WTC11 (cell line): ENCODE data around the gene CTNNA3. TPM values are rescaled to one million over a fixed set of nuclear protein-coding genes. Genes with fewer than 3 reads are reported as not detected.

Experiments used
- ATAC-seq: fragments of 200-7000 bp; cut with Tn5 transposase; 2 replicates; pipeline ENCODE4 v1.10.0; 2021; ENCODE audit warnings: mild to moderate bottlenecking, moderate library complexity
- CTCF ChIA-PET: fragments of 300-600 bp; sonication (Branson Sonifier 250); formaldehyde crosslinking; loops from one replicate; lab custom pipeline; 2021; ENCODE audit warnings: antibody characterized with exemption; lab: Charles Lee
- POLR2A ChIA-PET: fragments of 350-600 bp; sonication (Branson Sonifier 250); formaldehyde crosslinking; loops from one replicate; lab custom pipeline; 2021; ENCODE audit warnings: antibody characterized with exemption; lab: Charles Lee
- DNase-seq: peaks from one replicate; pipeline ENCODE4 v3.0.0; 2021; ENCODE audit warnings: low spot score
- H3K27ac Mint-ChIP-seq: 2 replicates; pipeline ENCODE4 v1.8.0; 2021; ENCODE audit warnings: mixed read lengths
- H3K27me3 Mint-ChIP-seq: 2 replicates; pipeline ENCODE4 v1.8.0; 2021; ENCODE audit warnings: low read depth, mild to moderate bottlenecking, moderate library complexity, mixed read lengths
- H3K36me3 Mint-ChIP-seq: 2 replicates; pipeline ENCODE4 v1.8.0; 2021; ENCODE audit warnings: mixed read lengths
- H3K4me1 Mint-ChIP-seq: 2 replicates; pipeline ENCODE4 v1.8.0; 2022; ENCODE audit warnings: mixed read lengths
- H3K4me3 Mint-ChIP-seq: 2 replicates; pipeline ENCODE4 v1.8.0; 2021; ENCODE audit warnings: mild to moderate bottlenecking, moderate library complexity, mixed read lengths
- H3K9me3 Mint-ChIP-seq: 2 replicates; pipeline ENCODE4 v1.8.0; 2021; ENCODE audit warnings: mixed read lengths
- ATF2 ChIP-seq: sonication (generic); formaldehyde crosslinking; IDR thresholded peaks from 2 replicates; pipeline ENCODE4 v1.8.1; 2022; ENCODE audit warnings: low read depth, missing genetic modification reagents, borderline replicate concordance
- CBFB ChIP-seq: sonication (generic); formaldehyde crosslinking; IDR thresholded peaks from 2 replicates; pipeline ENCODE4 v1.8.1; 2022; ENCODE audit warnings: mild to moderate bottlenecking, low read depth, missing genetic modification reagents
- CREB1 ChIP-seq: sonication (generic); formaldehyde crosslinking; IDR thresholded peaks from 2 replicates; pipeline ENCODE4 v1.8.0; 2023; ENCODE audit warnings: mild to moderate bottlenecking, missing genetic modification reagents
- IRF2 ChIP-seq: sonication (generic); formaldehyde crosslinking; IDR thresholded peaks from 2 replicates; pipeline ENCODE4 v1.8.0; 2022; ENCODE audit warnings: low read depth, missing genetic modification reagents, borderline replicate concordance
- KAT7 ChIP-seq: sonication (generic); formaldehyde crosslinking; IDR thresholded peaks from 2 replicates; pipeline ENCODE4 v1.8.1; 2023; ENCODE audit warnings: missing genetic modification reagents, mild to moderate bottlenecking, borderline replicate concordance
- MLX ChIP-seq: sonication (generic); formaldehyde crosslinking; IDR thresholded peaks from 2 replicates; pipeline ENCODE4 v1.8.1; 2023; ENCODE audit warnings: mild to moderate bottlenecking, missing genetic modification reagents, moderate library complexity
- MYBL2 ChIP-seq: sonication (generic); formaldehyde crosslinking; IDR thresholded peaks from 2 replicates; pipeline ENCODE4 v1.8.1; 2023; ENCODE audit warnings: mild to moderate bottlenecking, moderate library complexity, missing genetic modification reagents
- NR3C1 ChIP-seq: sonication (generic); formaldehyde crosslinking; conservative IDR thresholded peaks from 2 replicates; pipeline ENCODE4 v1.8.1; 2023; ENCODE audit warnings: low read depth, mild to moderate bottlenecking, missing genetic modification reagents
- OVOL2 ChIP-seq: fragments of 250-450 bp; sonication (Bioruptor Pico); IDR thresholded peaks from 2 replicates; pipeline ENCODE4 v1.9.0; 2021; ENCODE audit warnings: mild to moderate bottlenecking, borderline replicate concordance
- SOX15 ChIP-seq: fragments of 250-450 bp; sonication (Bioruptor Pico); IDR thresholded peaks from 2 replicates; pipeline ENCODE4 v1.9.0; 2021; ENCODE audit warnings: mild to moderate bottlenecking
- TEAD4 ChIP-seq: sonication (generic); formaldehyde crosslinking; IDR thresholded peaks from 2 replicates; pipeline ENCODE4 v1.8.0; 2022; ENCODE audit warnings: mild to moderate bottlenecking, missing genetic modification reagents
- ZMAT4 ChIP-seq: fragments of 250-450 bp; sonication (Bioruptor Pico); IDR thresholded peaks from 2 replicates; pipeline ENCODE4 v1.9.0; 2021; ENCODE audit warnings: mild to moderate bottlenecking
- ZNF138 ChIP-seq: sonication (generic); formaldehyde crosslinking; conservative IDR thresholded peaks from 2 replicates; pipeline ENCODE4 v1.8.1; 2022; ENCODE audit warnings: mild to moderate bottlenecking, moderate library complexity, missing genetic modification reagents
- ZNF232 ChIP-seq: sonication (generic); formaldehyde crosslinking; IDR thresholded peaks from 2 replicates; pipeline ENCODE4 v1.8.0; 2022; ENCODE audit warnings: mild to moderate bottlenecking, missing genetic modification reagents
- ZNF416 ChIP-seq: fragments of 250-450 bp; sonication (Bioruptor Pico); IDR thresholded peaks from 2 replicates; pipeline ENCODE4 v1.9.0; 2021; ENCODE audit warnings: mild to moderate bottlenecking, inconsistent platforms
- ZSCAN18 ChIP-seq: fragments of 250-450 bp; sonication (Bioruptor Pico); IDR thresholded peaks from 2 replicates; pipeline ENCODE4 v2.1.2; 2022; ENCODE audit warnings: mild to moderate bottlenecking, moderate library complexity
- total RNA-seq: library from RNA; stranded (reverse); gene quantifications from 3 replicates; pipeline ENCODE4 v1.2.3, GENCODE V29; 2021
- TF ChIP-seq, protein P1 (sequence below): fragments of 250-450 bp; sonication (Bioruptor Pico); IDR thresholded peaks from 2 replicates; pipeline ENCODE4 v1.9.0; 2021; ENCODE audit warnings: mild to moderate bottlenecking, borderline replicate concordance
- TF ChIP-seq, protein P2 (sequence below): fragments of 200-600 bp; IDR thresholded peaks from 2 replicates; pipeline ENCODE4 v1.8.0; 2022; ENCODE audit warnings: antibody characterized with exemption
- TF ChIP-seq, protein P3 (sequence below): fragments of 250-450 bp; sonication (Bioruptor Pico); IDR thresholded peaks from 2 replicates; pipeline ENCODE4 v1.8.0; 2021; ENCODE audit warnings: mild to moderate bottlenecking

Gene CTNNA3
- total RNA-seq, 1 experiment from 2014 or later = 6.1 TPM

- DNase-seq = no peak
- no peak for ATAC-seq
- ChIA-PET POLR2A (no interaction called here), CTCF (interaction anchor here (0.9 kb wide), 1 partner anchor 270 kb away, joined by 3 read pairs; no protein-coding TSS in a partner anchor)
- Mint-ChIP-seq H3K27ac (no peak overlapping the region), H3K4me1 (0 out of 2 replicates have a peak, but pooled peaks cover 2% of the 10 kb centered on the region), H3K27me3 (no peaks in the 10 kb centered on the region), H3K36me3 (no peaks in the 10 kb centered on the region), H3K4me3 (no peak overlapping the region), H3K9me3 (no peaks in the 10 kb centered on the region)
- TF ChIP-seq ZSCAN18 (CRISPR knock-in tag) (no peak), NR3C1 (CRISPR knock-in tag) (no peak), CBFB (CRISPR knock-in tag) (no peak), ZMAT4 (CRISPR knock-in tag) (no peak), ZNF232 (CRISPR knock-in tag) (no peak), MLX (CRISPR knock-in tag) (no peak), SOX15 (CRISPR knock-in tag) (no peak), ZNF416 (CRISPR knock-in tag) (no peak), KAT7 (no peak), TEAD4 (no peak), OVOL2 (CRISPR knock-in tag) (no peak), MYBL2 (no peak)
- TF ChIP-seq, protein P1, sequence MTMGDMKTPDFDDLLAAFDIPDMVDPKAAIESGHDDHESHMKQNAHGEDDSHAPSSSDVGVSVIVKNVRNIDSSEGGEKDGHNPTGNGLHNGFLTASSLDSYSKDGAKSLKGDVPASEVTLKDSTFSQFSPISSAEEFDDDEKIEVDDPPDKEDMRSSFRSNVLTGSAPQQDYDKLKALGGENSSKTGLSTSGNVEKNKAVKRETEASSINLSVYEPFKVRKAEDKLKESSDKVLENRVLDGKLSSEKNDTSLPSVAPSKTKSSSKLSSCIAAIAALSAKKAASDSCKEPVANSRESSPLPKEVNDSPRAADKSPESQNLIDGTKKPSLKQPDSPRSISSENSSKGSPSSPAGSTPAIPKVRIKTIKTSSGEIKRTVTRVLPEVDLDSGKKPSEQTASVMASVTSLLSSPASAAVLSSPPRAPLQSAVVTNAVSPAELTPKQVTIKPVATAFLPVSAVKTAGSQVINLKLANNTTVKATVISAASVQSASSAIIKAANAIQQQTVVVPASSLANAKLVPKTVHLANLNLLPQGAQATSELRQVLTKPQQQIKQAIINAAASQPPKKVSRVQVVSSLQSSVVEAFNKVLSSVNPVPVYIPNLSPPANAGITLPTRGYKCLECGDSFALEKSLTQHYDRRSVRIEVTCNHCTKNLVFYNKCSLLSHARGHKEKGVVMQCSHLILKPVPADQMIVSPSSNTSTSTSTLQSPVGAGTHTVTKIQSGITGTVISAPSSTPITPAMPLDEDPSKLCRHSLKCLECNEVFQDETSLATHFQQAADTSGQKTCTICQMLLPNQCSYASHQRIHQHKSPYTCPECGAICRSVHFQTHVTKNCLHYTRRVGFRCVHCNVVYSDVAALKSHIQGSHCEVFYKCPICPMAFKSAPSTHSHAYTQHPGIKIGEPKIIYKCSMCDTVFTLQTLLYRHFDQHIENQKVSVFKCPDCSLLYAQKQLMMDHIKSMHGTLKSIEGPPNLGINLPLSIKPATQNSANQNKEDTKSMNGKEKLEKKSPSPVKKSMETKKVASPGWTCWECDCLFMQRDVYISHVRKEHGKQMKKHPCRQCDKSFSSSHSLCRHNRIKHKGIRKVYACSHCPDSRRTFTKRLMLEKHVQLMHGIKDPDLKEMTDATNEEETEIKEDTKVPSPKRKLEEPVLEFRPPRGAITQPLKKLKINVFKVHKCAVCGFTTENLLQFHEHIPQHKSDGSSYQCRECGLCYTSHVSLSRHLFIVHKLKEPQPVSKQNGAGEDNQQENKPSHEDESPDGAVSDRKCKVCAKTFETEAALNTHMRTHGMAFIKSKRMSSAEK (CRISPR knock-in tag) = no peak
- TF ChIP-seq, protein P2, sequence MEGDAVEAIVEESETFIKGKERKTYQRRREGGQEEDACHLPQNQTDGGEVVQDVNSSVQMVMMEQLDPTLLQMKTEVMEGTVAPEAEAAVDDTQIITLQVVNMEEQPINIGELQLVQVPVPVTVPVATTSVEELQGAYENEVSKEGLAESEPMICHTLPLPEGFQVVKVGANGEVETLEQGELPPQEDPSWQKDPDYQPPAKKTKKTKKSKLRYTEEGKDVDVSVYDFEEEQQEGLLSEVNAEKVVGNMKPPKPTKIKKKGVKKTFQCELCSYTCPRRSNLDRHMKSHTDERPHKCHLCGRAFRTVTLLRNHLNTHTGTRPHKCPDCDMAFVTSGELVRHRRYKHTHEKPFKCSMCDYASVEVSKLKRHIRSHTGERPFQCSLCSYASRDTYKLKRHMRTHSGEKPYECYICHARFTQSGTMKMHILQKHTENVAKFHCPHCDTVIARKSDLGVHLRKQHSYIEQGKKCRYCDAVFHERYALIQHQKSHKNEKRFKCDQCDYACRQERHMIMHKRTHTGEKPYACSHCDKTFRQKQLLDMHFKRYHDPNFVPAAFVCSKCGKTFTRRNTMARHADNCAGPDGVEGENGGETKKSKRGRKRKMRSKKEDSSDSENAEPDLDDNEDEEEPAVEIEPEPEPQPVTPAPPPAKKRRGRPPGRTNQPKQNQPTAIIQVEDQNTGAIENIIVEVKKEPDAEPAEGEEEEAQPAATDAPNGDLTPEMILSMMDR = no peak
Measured at GRCh38 chr10:67015225-67015624, 680.8 kb downstream of the CTNNA3 start.

- Mint-ChIP-seq H3K27ac (no peak overlapping the region), H3K27me3 (no peaks in the 10 kb centered on the region), H3K36me3 (no peaks in the 10 kb centered on the region), H3K9me3 (no peaks in the 10 kb centered on the region), H3K4me3 (no peak overlapping the region), H3K4me1 (no peaks in the 10 kb centered on the region)
- TF ChIP-seq NR3C1 (CRISPR knock-in tag) (no peak), ZNF138 (CRISPR knock-in tag) (no peak), ZNF232 (CRISPR knock-in tag) (no peak), ATF2 (CRISPR knock-in tag) (no peak), MYBL2 (no peak), IRF2 (CRISPR knock-in tag) (no peak), CREB1 (no peak)
- TF ChIP-seq, protein P3, sequence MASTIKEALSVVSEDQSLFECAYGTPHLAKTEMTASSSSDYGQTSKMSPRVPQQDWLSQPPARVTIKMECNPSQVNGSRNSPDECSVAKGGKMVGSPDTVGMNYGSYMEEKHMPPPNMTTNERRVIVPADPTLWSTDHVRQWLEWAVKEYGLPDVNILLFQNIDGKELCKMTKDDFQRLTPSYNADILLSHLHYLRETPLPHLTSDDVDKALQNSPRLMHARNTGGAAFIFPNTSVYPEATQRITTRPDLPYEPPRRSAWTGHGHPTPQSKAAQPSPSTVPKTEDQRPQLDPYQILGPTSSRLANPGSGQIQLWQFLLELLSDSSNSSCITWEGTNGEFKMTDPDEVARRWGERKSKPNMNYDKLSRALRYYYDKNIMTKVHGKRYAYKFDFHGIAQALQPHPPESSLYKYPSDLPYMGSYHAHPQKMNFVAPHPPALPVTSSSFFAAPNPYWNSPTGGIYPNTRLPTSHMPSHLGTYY (CRISPR knock-in tag) = no peak
- POLR2A ChIA-PET = no interaction called here
- no peak for ATAC-seq
- CTCF ChIA-PET = no interaction called here
- no peak for DNase-seq
Measured at GRCh38 chr10:67011981-67012380, 684.0 kb downstream of the CTNNA3 start.
